Measurements from ENCODE around the gene UNC5A. TPM values are rescaled to one million over a fixed set of nuclear protein-coding genes. Genes with fewer than 3 reads are reported as not detected.

UNC5A gene
- total and polyA plus RNA-seq, 3 donors from 2014 or later = 1.7 to 2.0 (median 1.8) TPM

DNA sequence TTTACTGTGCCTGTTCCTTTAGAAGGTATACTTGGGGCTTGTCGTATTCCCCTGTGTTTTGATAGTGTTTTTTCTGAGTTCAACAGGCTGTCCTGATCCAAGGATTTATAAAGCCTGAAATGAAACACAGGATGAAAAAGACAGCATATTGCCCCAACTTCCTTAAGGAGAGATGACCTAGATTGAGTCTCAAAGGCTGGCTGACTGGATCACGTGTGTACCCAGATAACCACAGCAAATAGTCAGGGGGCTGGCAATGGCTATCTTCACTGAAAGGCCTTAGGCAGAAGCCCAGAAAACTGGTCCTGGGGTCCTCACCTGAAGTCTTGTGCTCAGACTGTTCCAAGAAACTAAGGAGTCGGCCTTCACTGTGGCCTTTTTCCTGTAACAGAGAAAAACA, 96.4 kb downstream of the UNC5A start:
- no peak overlapping the region for H3K27ac ChIP-seq
- TF ChIP-seq, protein P1, sequence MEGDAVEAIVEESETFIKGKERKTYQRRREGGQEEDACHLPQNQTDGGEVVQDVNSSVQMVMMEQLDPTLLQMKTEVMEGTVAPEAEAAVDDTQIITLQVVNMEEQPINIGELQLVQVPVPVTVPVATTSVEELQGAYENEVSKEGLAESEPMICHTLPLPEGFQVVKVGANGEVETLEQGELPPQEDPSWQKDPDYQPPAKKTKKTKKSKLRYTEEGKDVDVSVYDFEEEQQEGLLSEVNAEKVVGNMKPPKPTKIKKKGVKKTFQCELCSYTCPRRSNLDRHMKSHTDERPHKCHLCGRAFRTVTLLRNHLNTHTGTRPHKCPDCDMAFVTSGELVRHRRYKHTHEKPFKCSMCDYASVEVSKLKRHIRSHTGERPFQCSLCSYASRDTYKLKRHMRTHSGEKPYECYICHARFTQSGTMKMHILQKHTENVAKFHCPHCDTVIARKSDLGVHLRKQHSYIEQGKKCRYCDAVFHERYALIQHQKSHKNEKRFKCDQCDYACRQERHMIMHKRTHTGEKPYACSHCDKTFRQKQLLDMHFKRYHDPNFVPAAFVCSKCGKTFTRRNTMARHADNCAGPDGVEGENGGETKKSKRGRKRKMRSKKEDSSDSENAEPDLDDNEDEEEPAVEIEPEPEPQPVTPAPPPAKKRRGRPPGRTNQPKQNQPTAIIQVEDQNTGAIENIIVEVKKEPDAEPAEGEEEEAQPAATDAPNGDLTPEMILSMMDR (IDR thresholded peaks at IDR 0.05) = no peak
- TF ChIP-seq POLR2A (IDR thresholded peaks at IDR 0.05) = no peak
- H3K4me3 ChIP-seq = no peak overlapping the region
- intact Hi-C loops (cut with DNase I; ENCODE audit: low total_unique reads) = no loop called here
- H3K4me1 ChIP-seq = no peaks in the 10 kb centered on the region
- 90 to 91% methylated on average over 3 of the region's 3 CpGs for whole genome bisulfite sequencing, 2 donors
- no peaks in the 10 kb centered on the region for H3K36me3 ChIP-seq (ENCODE audit: low read depth, missing control alignments)
- DNase-seq = no peak
- no peaks in the 10 kb centered on the region for H3K9me3 ChIP-seq
- no peaks in the 10 kb centered on the region for H3K27me3 ChIP-seq

DNA sequence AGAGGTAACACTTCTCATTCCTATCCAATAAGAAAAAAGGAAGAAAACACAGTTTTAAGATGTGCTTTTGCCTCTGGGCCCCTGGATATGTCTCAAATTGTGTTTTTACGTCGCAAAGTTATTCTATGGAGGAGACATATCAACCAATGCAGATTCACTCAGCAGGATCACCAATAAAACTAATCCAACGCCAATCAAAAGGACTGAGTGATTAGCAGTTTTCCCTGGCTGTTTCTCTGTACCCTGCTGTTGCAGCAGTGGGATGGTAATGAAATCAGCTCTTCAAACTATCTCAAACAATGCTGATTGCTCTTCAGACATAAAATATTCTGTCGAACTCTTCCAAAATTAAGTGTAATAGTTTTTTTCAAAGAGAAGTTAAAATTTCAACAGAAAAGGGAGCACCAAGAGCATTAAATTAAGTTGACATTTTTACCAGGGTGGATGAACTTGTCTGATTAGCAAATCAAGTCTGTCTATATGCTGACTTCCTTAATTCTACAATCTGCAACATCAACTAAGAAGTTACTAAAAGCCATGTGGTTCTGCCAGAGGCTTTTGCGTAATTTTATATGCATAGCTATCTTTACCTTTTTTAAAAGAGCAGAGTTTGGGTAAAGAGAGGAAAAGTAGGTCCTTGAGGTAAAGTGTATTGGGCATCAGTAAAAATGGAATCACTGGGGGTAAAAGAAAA, 98.5 kb downstream of the UNC5A start:
- Histone ChIP-seq H3K4me1 (no peaks in the 10 kb centered on the region), H3K36me3 (ENCODE audit: low read depth, missing control alignments) (no peaks in the 10 kb centered on the region), H3K27ac (no peak overlapping the region), H3K9me3 (no peaks in the 10 kb centered on the region), H3K27me3 (no peaks in the 10 kb centered on the region), H3K4me3 (no peak overlapping the region)
- WGBS, 2 donors = 92 to 93% methylated on average over 5 of the region's 5 CpGs
- no peak for DNase-seq
- no peak for TF ChIP-seq POLR2A (IDR thresholded peaks at IDR 0.05)
- TF ChIP-seq, protein P1 (IDR thresholded peaks at IDR 0.05) = no peak
- intact Hi-C loops (cut with DNase I; ENCODE audit: low total_unique reads) = no loop called here

DNA sequence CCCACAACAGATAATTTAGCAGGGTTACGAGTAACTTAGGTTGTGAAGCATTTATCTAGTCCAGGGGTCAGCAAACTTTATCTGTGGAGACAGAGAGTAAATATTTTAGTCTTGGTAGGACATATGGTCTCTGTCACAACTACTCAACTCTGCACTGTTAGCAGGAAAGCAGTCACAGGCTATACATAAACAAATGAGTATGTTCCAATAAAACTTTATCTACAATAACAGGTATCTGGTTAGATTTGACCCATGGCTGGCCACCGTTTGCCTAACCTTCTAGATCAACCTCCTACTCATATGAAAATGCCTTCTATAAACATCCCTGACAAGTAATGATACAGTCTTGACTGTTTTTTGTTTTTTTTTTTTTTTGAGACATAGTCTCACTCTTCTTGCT, 101.8 kb downstream of the UNC5A start:
- no peaks in the 10 kb centered on the region for H3K27me3 ChIP-seq
- H3K4me1 ChIP-seq = no peaks in the 10 kb centered on the region
- 81 to 86% methylated on average over 2 of the region's 2 CpGs for WGBS, 2 donors
- H3K4me3 ChIP-seq = no peak overlapping the region
- no peak overlapping the region for H3K27ac ChIP-seq
- no peaks in the 10 kb centered on the region for H3K36me3 ChIP-seq (ENCODE audit: low read depth, missing control alignments)
- TF ChIP-seq, protein P1 (IDR thresholded peaks at IDR 0.05) = no peak
- TF ChIP-seq POLR2A (IDR thresholded peaks at IDR 0.05) = no peak
- no peaks in the 10 kb centered on the region for H3K9me3 ChIP-seq
- DNase-seq = no peak
- intact Hi-C loops (cut with DNase I; ENCODE audit: low total_unique reads) = no loop called here

DNA sequence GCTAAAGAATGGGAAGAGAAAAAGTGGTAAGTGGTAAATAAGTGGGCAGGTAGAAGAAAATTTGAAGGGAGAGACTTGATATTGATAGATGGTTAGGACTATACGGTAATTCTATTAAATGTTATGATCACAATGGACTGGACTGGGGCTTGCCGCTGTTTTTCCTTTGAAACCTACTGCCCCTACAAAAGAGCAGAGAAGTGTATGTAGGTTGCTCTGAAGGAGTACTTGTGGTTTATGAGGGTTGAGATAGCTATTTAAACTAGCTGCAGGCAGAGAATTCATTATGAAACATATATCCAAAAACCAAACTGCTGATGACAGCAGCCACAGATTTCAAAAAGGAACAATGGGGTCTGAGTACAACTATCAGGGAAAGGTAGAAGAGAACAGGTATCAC, 105.5 kb downstream of the UNC5A start:
- no peaks in the 10 kb centered on the region for H3K9me3 ChIP-seq
- no peaks in the 10 kb centered on the region for H3K4me1 ChIP-seq
- 70 to 71% methylated on average over 2 of the region's 2 CpGs for WGBS, 2 donors
- no peaks in the 10 kb centered on the region for H3K36me3 ChIP-seq (ENCODE audit: low read depth, missing control alignments)
- no peaks in the 10 kb centered on the region for H3K27me3 ChIP-seq
- no peak overlapping the region for H3K27ac ChIP-seq
- intact Hi-C loops (cut with DNase I; ENCODE audit: low total_unique reads) = no loop called here
- no peak for DNase-seq
- H3K4me3 ChIP-seq = no peak overlapping the region
- no peak for TF ChIP-seq POLR2A (IDR thresholded peaks at IDR 0.05)
- TF ChIP-seq, protein P1 (IDR thresholded peaks at IDR 0.05) = no peak

DNA sequence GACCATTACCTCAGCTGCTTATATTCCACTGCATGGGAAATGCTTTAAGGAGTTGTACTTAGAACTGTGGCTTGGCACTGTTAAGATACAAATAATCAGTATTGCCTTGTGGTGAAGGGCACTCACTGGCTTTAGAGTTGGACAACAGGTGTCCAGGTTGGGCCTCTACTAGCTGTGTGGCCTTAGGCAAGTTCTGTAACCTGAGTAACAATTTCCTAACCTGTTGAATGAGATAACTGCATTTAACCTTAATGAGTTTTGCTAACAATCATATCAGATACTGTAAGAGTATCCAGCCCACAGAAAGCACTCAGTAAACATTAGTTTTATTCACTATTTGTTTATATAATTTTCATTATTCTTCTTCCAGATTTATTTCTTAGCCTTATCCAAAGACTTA, 106.0 kb downstream of the UNC5A start:
- H3K9me3 ChIP-seq = no peaks in the 10 kb centered on the region
- intact Hi-C loops (cut with DNase I; ENCODE audit: low total_unique reads) = no loop called here
- no peak overlapping the region for H3K27ac ChIP-seq
- TF ChIP-seq, protein P1 (IDR thresholded peaks at IDR 0.05) = no peak
- no peak for TF ChIP-seq POLR2A (IDR thresholded peaks at IDR 0.05)
- no peak for DNase-seq
- H3K36me3 ChIP-seq (ENCODE audit: low read depth, missing control alignments) = no peaks in the 10 kb centered on the region
- no peaks in the 10 kb centered on the region for H3K27me3 ChIP-seq
- no peaks in the 10 kb centered on the region for H3K4me1 ChIP-seq
- no peak overlapping the region for H3K4me3 ChIP-seq

Measured in testis (tissue), 3 donors.